NCI-H82 (cell line): ENCODE measurements around the gene PDE5A.
"Not testable (repeated sequence)": the region's sequence is repeated elsewhere in the genome, so short reads cannot be mapped to it uniquely, and the experiment has no call there.

ENCODE experiments used
- DNase-seq: peaks from one replicate; lab custom pipeline; 2025; lab: John Stamatoyannopoulos, UW

PDE5A gene

GRCh38 chr4:119518915-119519410 lies 109.6 kb downstream of the PDE5A start:
- DNase-seq: no peak

GRCh38 chr4:119518230-119518892 lies 110.2 kb downstream of the PDE5A start:
- DNase-seq: no peak

GRCh38 chr4:119517361-119518229 lies 111.0 kb downstream of the PDE5A start:
- DNase-seq: no peak

GRCh38 chr4:119512398-119512797 lies 116.2 kb downstream of the PDE5A start:
- no peak for DNase-seq

GRCh38 chr4:119510395-119511149 lies 118.0 kb downstream of the PDE5A start:
- DNase-seq: no peak

GRCh38 chr4:119508281-119508680 lies 120.3 kb downstream of the PDE5A start:
- DNase-seq: no peak

- no peak for DNase-seq
Measured at GRCh38 chr4:119506806-119507205, 121.8 kb downstream of the PDE5A start.

- no peak for DNase-seq
Measured at GRCh38 chr4:119504616-119505015, 124.0 kb downstream of the PDE5A start.

- no peak for DNase-seq
Measured at GRCh38 chr4:119501740-119502139, 126.9 kb downstream of the PDE5A start.

- DNase-seq: no peak
Measured at GRCh38 chr4:119498527-119498926, 130.1 kb downstream of the PDE5A start.

GRCh38 chr4:119493886-119494285 lies 134.7 kb downstream of the PDE5A start:
- peak; percentile 6 for DNase-seq

GRCh38 chr4:119493419-119493818 lies 135.2 kb downstream of the PDE5A start:
- peak; percentile 3 for DNase-seq

GRCh38 chr4:119490335-119490734 lies 138.3 kb downstream of the PDE5A start:
- peak; percentile 56 for DNase-seq

- peak; percentile 16 for DNase-seq
Measured at GRCh38 chr4:119489305-119489704, 139.3 kb downstream of the PDE5A start.

- DNase-seq: no peak
Measured at GRCh38 chr4:119480331-119480730, 148.3 kb downstream of the PDE5A start.

- no peak for DNase-seq
Measured at GRCh38 chr4:119479835-119480234, 148.8 kb downstream of the PDE5A start.

- DNase-seq: no peak
Measured at GRCh38 chr4:119479180-119479808, 149.3 kb downstream of the PDE5A start.

GRCh38 chr4:119478446-119479179 lies 150.0 kb downstream of the PDE5A start:
- peak; percentile 86 for DNase-seq

GRCh38 chr4:119477412-119478053 lies 151.1 kb downstream of the PDE5A start:
- no peak for DNase-seq

GRCh38 chr4:119471259-119471658 lies 157.3 kb downstream of the PDE5A start:
- no peak for DNase-seq

GRCh38 chr4:119470737-119471063 lies 157.9 kb downstream of the PDE5A start:
- not testable (repeated sequence) for DNase-seq
